Measurements from ENCODE around the gene NR2F2. TPM values are rescaled to one million over a fixed set of nuclear protein-coding genes. Genes with fewer than 3 reads are reported as not detected.

The NR2F2 gene
- total and polyA plus RNA-seq, 4 donors, result 15.0 to 73.5 (median 35.4) TPM

GRCh38 chr15:96325541-96326327, 4.8 kb upstream of the NR2F2 start:
- DNase-seq, result peak; percentile 48 to 83 (median 77)
- Histone ChIP-seq H3K4me1 (ENCODE audit: control insufficient read depth in 5 of 5, insufficient read depth in 5 of 5, low read length in 5 of 5) (peaks cover 0 to 44% (median 5%) of the 10 kb centered on the region in 5 donors), H3K36me3 (ENCODE audit: control insufficient read depth in 4 of 4, insufficient read depth in 4 of 4, low read length in 4 of 4) (no peaks in the 10 kb centered on the region), H3K27ac (ENCODE audit: low read depth in 1 of 2, low read length in 1 of 2) (peak overlapping the region; percentile 69 to 82), H3K9ac (ENCODE audit: insufficient read depth in 1 of 2, low read length in 2 of 2) (peak overlapping the region in 1 of 2 donors; percentile 98), H3K27me3 (ENCODE audit: control insufficient read depth in 3 of 3, insufficient read depth in 3 of 3, low read length in 2 of 3) (peaks cover 0 to 5% (median under 1%) of the 10 kb centered on the region in 3 donors), H3K9me3 (ENCODE audit: control insufficient read depth in 4 of 4, insufficient read depth in 3 of 4, low read length in 3 of 4) (no peaks in the 10 kb centered on the region), H3K4me3 (peak overlapping the region; percentile 3)
- no peak for ATAC-seq (ENCODE audit: insufficient read depth, low FRiP score)
- 13 to 29% methylated on average over 17 of the region's 17 CpGs for WGBS, 2 donors
- TF ChIP-seq, protein P1, sequence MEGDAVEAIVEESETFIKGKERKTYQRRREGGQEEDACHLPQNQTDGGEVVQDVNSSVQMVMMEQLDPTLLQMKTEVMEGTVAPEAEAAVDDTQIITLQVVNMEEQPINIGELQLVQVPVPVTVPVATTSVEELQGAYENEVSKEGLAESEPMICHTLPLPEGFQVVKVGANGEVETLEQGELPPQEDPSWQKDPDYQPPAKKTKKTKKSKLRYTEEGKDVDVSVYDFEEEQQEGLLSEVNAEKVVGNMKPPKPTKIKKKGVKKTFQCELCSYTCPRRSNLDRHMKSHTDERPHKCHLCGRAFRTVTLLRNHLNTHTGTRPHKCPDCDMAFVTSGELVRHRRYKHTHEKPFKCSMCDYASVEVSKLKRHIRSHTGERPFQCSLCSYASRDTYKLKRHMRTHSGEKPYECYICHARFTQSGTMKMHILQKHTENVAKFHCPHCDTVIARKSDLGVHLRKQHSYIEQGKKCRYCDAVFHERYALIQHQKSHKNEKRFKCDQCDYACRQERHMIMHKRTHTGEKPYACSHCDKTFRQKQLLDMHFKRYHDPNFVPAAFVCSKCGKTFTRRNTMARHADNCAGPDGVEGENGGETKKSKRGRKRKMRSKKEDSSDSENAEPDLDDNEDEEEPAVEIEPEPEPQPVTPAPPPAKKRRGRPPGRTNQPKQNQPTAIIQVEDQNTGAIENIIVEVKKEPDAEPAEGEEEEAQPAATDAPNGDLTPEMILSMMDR (IDR thresholded peaks at IDR 0.05; ENCODE audit: control extremely low read depth, extremely low read depth), result no peak

GRCh38 chr15:96326328-96327154, 4.0 kb upstream of the NR2F2 start:
- Histone ChIP-seq H3K27me3 (ENCODE audit: control insufficient read depth in 3 of 3, insufficient read depth in 3 of 3, low read length in 2 of 3) (peaks cover 0 to 5% (median 0%) of the 10 kb centered on the region in 3 donors), H3K27ac (ENCODE audit: low read depth in 1 of 2, low read length in 1 of 2) (peak overlapping the region; percentile 69 to 82), H3K4me3 (peak overlapping the region; percentile 42), H3K4me1 (ENCODE audit: control insufficient read depth in 5 of 5, insufficient read depth in 5 of 5, low read length in 5 of 5) (peaks cover 0 to 36% (median 3%) of the 10 kb centered on the region in 5 donors), H3K36me3 (ENCODE audit: control insufficient read depth in 4 of 4, insufficient read depth in 4 of 4, low read length in 4 of 4) (peaks cover 0 to 4% (median 0%) of the 10 kb centered on the region in 4 donors), H3K9ac (ENCODE audit: insufficient read depth in 1 of 2, low read length in 2 of 2) (peak overlapping the region; percentile 58 to 98), H3K9me3 (ENCODE audit: control insufficient read depth in 4 of 4, insufficient read depth in 3 of 4, low read length in 3 of 4) (no peaks in the 10 kb centered on the region)
- DNase-seq, result peak; percentile 61 to 86 (median 79)
- WGBS, 2 donors, result 3% methylated on average over 36 of the region's 36 CpGs
- TF ChIP-seq, protein P1 (IDR thresholded peaks at IDR 0.05; ENCODE audit: control extremely low read depth, extremely low read depth), result no peak
- no peak for ATAC-seq (ENCODE audit: insufficient read depth, low FRiP score)

DNA sequence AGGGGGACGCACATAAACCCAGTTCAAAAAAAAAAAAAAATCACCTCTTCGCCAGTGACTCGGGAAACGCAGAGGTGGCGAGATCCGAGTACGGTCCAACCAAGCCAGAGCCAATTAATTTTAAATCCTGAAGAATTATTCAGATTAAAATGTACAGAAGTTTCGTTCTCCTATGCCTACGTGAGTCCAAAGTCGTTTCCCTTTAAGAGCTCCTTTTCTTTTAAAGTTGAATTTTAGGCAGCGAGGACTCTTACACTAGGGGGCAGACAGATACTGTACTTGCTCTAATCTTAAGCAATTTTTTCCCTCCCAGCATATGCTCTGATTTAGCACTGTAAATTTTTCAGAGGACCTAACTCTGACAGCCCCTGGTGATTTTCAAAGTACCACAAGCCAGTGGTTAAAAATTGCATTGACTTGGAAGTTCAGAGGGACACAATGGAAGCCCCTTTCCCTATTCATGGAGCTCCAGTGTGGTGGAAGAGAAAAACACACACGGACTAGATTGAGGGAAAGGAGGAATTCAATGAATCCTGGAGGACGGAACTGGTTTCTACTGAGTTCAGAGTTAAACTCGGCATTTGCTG, 3.3 kb upstream of the NR2F2 start:
- peak; percentile 67 to 97 (median 97) for DNase-seq
- 4 to 8% methylated on average over 14 of the region's 14 CpGs for WGBS, 2 donors
- Histone ChIP-seq H3K4me1 (ENCODE audit: control insufficient read depth in 5 of 5, insufficient read depth in 5 of 5, low read length in 5 of 5) (peaks cover 0 to 33% (median 0%) of the 10 kb centered on the region in 5 donors), H3K36me3 (ENCODE audit: control insufficient read depth in 4 of 4, insufficient read depth in 4 of 4, low read length in 4 of 4) (peaks cover 0 to 9% (median under 1%) of the 10 kb centered on the region in 4 donors), H3K9ac (ENCODE audit: insufficient read depth in 1 of 2, low read length in 2 of 2) (peak overlapping the region; percentile 58 to 98), H3K27ac (ENCODE audit: low read depth in 1 of 2, low read length in 1 of 2) (peak overlapping the region; percentile 69 to 82), H3K9me3 (ENCODE audit: control insufficient read depth in 4 of 4, insufficient read depth in 3 of 4, low read length in 3 of 4) (peaks cover 0 to 2% (median 0%) of the 10 kb centered on the region in 4 donors), H3K27me3 (ENCODE audit: control insufficient read depth in 3 of 3, insufficient read depth in 3 of 3, low read length in 2 of 3) (peaks cover 0 to 5% (median 0%) of the 10 kb centered on the region in 3 donors), H3K4me3 (peak overlapping the region; percentile 42)
- TF ChIP-seq, protein P1 (IDR thresholded peaks at IDR 0.05; ENCODE audit: control extremely low read depth, extremely low read depth), result peak; percentile 39
- ATAC-seq (ENCODE audit: insufficient read depth, low FRiP score), result no peak
